ENCODE measurements around the gene RUFY1.

GRCh38 chr5:179550511-179551342 lies at the start of gene RUFY1:
- peak; percentile 47 for TF ChIP-seq YY1 (IDR thresholded peaks at IDR 0.05; ENCODE audit: insufficient read depth, insufficient read length)
- TF ChIP-seq ZNF274 (IDR thresholded peaks at IDR 0.05; ENCODE audit: low read depth, low read length): no peak
- no peak for TF ChIP-seq SUZ12 (IDR thresholded peaks at IDR 0.05; ENCODE audit: extremely low read depth, insufficient read depth, insufficient read length)
